Measurements from ENCODE around the gene TWIST2. TPM values are rescaled to one million over a fixed set of nuclear protein-coding genes. Genes with fewer than 3 reads are reported as not detected.

Gene TWIST2
- total and polyA plus RNA-seq, 9 of the 15 experiments (the other 6 are each of a cell fraction or from before 2014, with no cell fraction given): not detected

- in situ Hi-C loops (cut with MboI) (no loop called here), intact Hi-C loops (cut with micrococcal nuclease) (no loop called here)
- Histone ChIP-seq H3K4me1 (replicated peaks in 1 of 2; ENCODE audit: control insufficient read depth in 2 of 2, insufficient read depth in 2 of 2, low read length in 2 of 2) (no peaks in the 10 kb centered on the region), H3K27me3 (ENCODE audit: control insufficient read depth in 2 of 2, insufficient read depth in 2 of 2, low read length in 2 of 2) (peaks cover 6 to 32% of the 10 kb centered on the region in 2 experiments; a peak in 4 of 5 replicates), H3K79me2 (ENCODE audit: control insufficient read depth, insufficient read depth, low read length) (no peaks in the 10 kb centered on the region), H3K4me2 (ENCODE audit: insufficient read depth, low read length) (no peak overlapping the region), H3K9me3 (replicated peaks; ENCODE audit: control insufficient read depth, insufficient read depth, low read depth, low read length) (no peaks in the 10 kb centered on the region), H3K9me1 (ENCODE audit: control insufficient read depth, insufficient read depth, low read length) (no peaks in the 10 kb centered on the region), H3K27ac (ENCODE audit: extremely low read depth, low read depth, low read length) (no peak overlapping the region), H3K9ac (ENCODE audit: insufficient read depth in 1 of 2, low read depth in 2 of 2, low read length in 2 of 2) (no peak overlapping the region), H3K4me3 (no peak overlapping the region), H4K20me1 (replicated peaks; ENCODE audit: control insufficient read depth, insufficient read depth, low read length) (no peaks in the 10 kb centered on the region), H3K36me3 (ENCODE audit: control insufficient read depth, insufficient read depth, low read length) (no peaks in the 10 kb centered on the region), H2AFZ (ENCODE audit: low read depth, low read length) (no peak overlapping the region)
- BruUV-seq (replicated peaks): no TSS peak
- ChIA-PET CTCF (ENCODE audit: low intra/inter-chr PET ratio) (no interaction called here), POLR2A (no interaction called here)
- DNase-seq (ENCODE audit: extremely low read depth in 1 of 4, low spot score in 3 of 4): no peak
- TF ChIP-seq FOXJ2 (tag; IDR thresholded peaks at IDR 0.05): no peak
- no peak for TF ChIP-seq TFAM (CRISPR knock-in tag; conservative IDR thresholded peaks at IDR 0.05)
- no peak for TF ChIP-seq ZC3H11A (IDR thresholded peaks at IDR 0.05; ENCODE audit: low read depth, low read length)
- TF ChIP-seq, protein P1, sequence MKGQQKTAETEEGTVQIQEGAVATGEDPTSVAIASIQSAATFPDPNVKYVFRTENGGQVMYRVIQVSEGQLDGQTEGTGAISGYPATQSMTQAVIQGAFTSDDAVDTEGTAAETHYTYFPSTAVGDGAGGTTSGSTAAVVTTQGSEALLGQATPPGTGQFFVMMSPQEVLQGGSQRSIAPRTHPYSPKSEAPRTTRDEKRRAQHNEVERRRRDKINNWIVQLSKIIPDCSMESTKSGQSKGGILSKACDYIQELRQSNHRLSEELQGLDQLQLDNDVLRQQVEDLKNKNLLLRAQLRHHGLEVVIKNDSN (CRISPR knock-in tag; IDR thresholded peaks at IDR 0.05): no peak
- no peak for TF ChIP-seq POLR2A (conservative IDR thresholded peaks at IDR 0.05)
- TF ChIP-seq ZC3H8 (IDR thresholded peaks at IDR 0.05): no peak
- no peak for TF ChIP-seq RBM14 (IDR thresholded peaks at IDR 0.05; ENCODE audit: borderline replicate concordance, insufficient read depth, low read depth, low read length)
- no peak for TF ChIP-seq XRCC5 (IDR thresholded peaks at IDR 0.05; ENCODE audit: low read depth, low read length)
- TF ChIP-seq YY1 (IDR thresholded peaks at IDR 0.05; ENCODE audit: borderline replicate concordance in 1 of 3, control insufficient read depth in 1 of 3, extremely low read depth in 1 of 3, insufficient read depth in 3 of 3, insufficient read length in 1 of 3, insufficient replicate concordance in 2 of 3, low read depth in 1 of 3, low read length in 2 of 3): no peak
- TF ChIP-seq HIVEP1 (CRISPR knock-in tag; IDR thresholded peaks at IDR 0.05): no peak
- no peak for TF ChIP-seq POLR2H (tag; IDR thresholded peaks at IDR 0.05; ENCODE audit: low read depth)
- no peak for TF ChIP-seq SMARCC2 (IDR thresholded peaks at IDR 0.05; ENCODE audit: low read depth)
- no peak for TF ChIP-seq MAFF (IDR thresholded peaks at IDR 0.05; ENCODE audit: low read length)
- 1% methylated on average over 13 of the region's 18 CpGs for WGBS (ENCODE audit: insufficient coverage, low coverage, missing lambda C conversion rate)
- no peak for ATAC-seq
- no peak for FAIRE-seq
Measured at GRCh38 chr2:238854699-238855229, 6.9 kb downstream of the TWIST2 start.

Data from K562 (cell line).